Frontal cortex (tissue), 4 donors: ENCODE data around the gene BICRA. TPM values are rescaled to one million over a fixed set of nuclear protein-coding genes. Genes with fewer than 3 reads are reported as not detected.
"Not testable (repeated sequence)": the region's sequence is repeated elsewhere in the genome, so short reads cannot be mapped to it uniquely, and the experiment has no call there.

Experiments used
- DNase-seq, 2 donors: peaks; one replicate each; pipeline ENCODE4 v3.0.0; 2012; ENCODE audit warnings: low spot score in 2 of 2
- FAIRE-seq: peaks from 2 replicates; lab custom pipeline; 2012; peaks lifted over from hg19 to GRCh38; lab: Jason Lieb, UNC
- total RNA-seq: library from RNA; depleted of rRNA; stranded (reverse); fragments of >200 nt; gene quantifications from one replicate; pipeline ENCODE4 v1.2.3, GENCODE V29; 2014
- donor health status: control.
- donor health status: control.
- donor health status: control.

Gene BICRA
- total RNA-seq, 1 donor from 2014 or later = 4.1 TPM

GRCh38 chr19:47625650-47626049 lies 16.7 kb downstream of the BICRA start:
- FAIRE-seq (no peak), DNase-seq (no peak)

GRCh38 chr19:47626238-47626637 lies 17.3 kb downstream of the BICRA start:
- FAIRE-seq = no peak

GRCh38 chr19:47628078-47628771 lies 19.3 kb downstream of the BICRA start:
- no peak for DNase-seq
- FAIRE-seq = no peak

More at GRCh38 chr19:47626238-47626637, 17.3 kb downstream of the BICRA start:
- DNase-seq = no peak

- DNase-seq (no peak), FAIRE-seq (no peak)
Observed at GRCh38 chr19:47630594-47630993, 21.7 kb downstream of the BICRA start.

- DNase-seq (no peak), FAIRE-seq (no peak)
Observed at GRCh38 chr19:47631681-47632446, 22.9 kb downstream of the BICRA start.

GRCh38 chr19:47633517-47633916 lies 24.6 kb downstream of the BICRA start:
- DNase-seq (peak in 1 of 2 donors; percentile 6), FAIRE-seq (no peak)

GRCh38 chr19:47633996-47634395 lies 25.1 kb downstream of the BICRA start:
- DNase-seq (peak in 1 of 2 donors; percentile 14), FAIRE-seq (no peak)

- DNase-seq, FAIRE-seq: not testable (repeated sequence)
Observed at GRCh38 chr19:47635152-47635754, 26.3 kb downstream of the BICRA start.

GRCh38 chr19:47637550-47637949 lies 28.6 kb downstream of the BICRA start:
- FAIRE-seq = no peak

GRCh38 chr19:47641891-47642485 lies 33.1 kb downstream of the BICRA start:
- FAIRE-seq = no peak
- no peak for DNase-seq

More at GRCh38 chr19:47637550-47637949, 28.6 kb downstream of the BICRA start:
- no peak for DNase-seq

- DNase-seq (no peak), FAIRE-seq (no peak)
Observed at GRCh38 chr19:47643281-47643680, 34.3 kb downstream of the BICRA start.

- no peak for FAIRE-seq
- no peak for DNase-seq
Observed at GRCh38 chr19:47644199-47644598, 35.3 kb downstream of the BICRA start.

GRCh38 chr19:47644743-47645482 lies 36.0 kb downstream of the BICRA start:
- no peak for FAIRE-seq
- no peak for DNase-seq

GRCh38 chr19:47646924-47647323 lies 38.0 kb downstream of the BICRA start:
- DNase-seq = no peak
- FAIRE-seq = no peak

- DNase-seq = no peak
- no peak for FAIRE-seq
Observed at GRCh38 chr19:47649588-47649987, 40.7 kb downstream of the BICRA start.

- FAIRE-seq (no peak), DNase-seq (no peak)
Observed at GRCh38 chr19:47650700-47651099, 41.8 kb downstream of the BICRA start.

- FAIRE-seq (no peak), DNase-seq (no peak)
Observed at GRCh38 chr19:47651132-47651531, 42.2 kb downstream of the BICRA start.

GRCh38 chr19:47651691-47652090 lies 42.8 kb downstream of the BICRA start:
- FAIRE-seq (no peak), DNase-seq (no peak)

- no peak for FAIRE-seq
Observed at GRCh38 chr19:47652285-47652684, 43.4 kb downstream of the BICRA start.

GRCh38 chr19:47653856-47654255 lies 44.9 kb downstream of the BICRA start:
- DNase-seq (no peak), FAIRE-seq (no peak)

More at GRCh38 chr19:47652285-47652684, 43.4 kb downstream of the BICRA start:
- no peak for DNase-seq
